HG02588 (cell line): ENCODE measurements around the gene SELENBP1.
A peak's percentile ranks its signal among the peaks of the same experiment; 100 is the strongest.

Experiments used
- ATAC-seq: cut with Tn5 transposase; IDR thresholded peaks from one replicate; pipeline ENCODE4 v1.9.1; 2021; ENCODE audit warnings: mild to moderate bottlenecking, moderate library complexity; ENCODE audit not compliant: unreplicated experiment

SELENBP1 gene

GRCh38 chr1:151346082-151346768, 26.3 kb downstream of the SELENBP1 start:
- no peak for ATAC-seq

GRCh38 chr1:151344291-151344690, 28.2 kb downstream of the SELENBP1 start:
- no peak for ATAC-seq

- no peak for ATAC-seq
Measured at GRCh38 chr1:151343587-151343986, 28.9 kb downstream of the SELENBP1 start.

- ATAC-seq = no peak
Measured at GRCh38 chr1:151342569-151342968, 29.9 kb downstream of the SELENBP1 start.

GRCh38 chr1:151342021-151342420, 30.5 kb downstream of the SELENBP1 start:
- ATAC-seq = no peak

- ATAC-seq = no peak
Measured at GRCh38 chr1:151340870-151341754, 31.4 kb downstream of the SELENBP1 start.

GRCh38 chr1:151336556-151336955, 35.9 kb downstream of the SELENBP1 start:
- no peak for ATAC-seq

- no peak for ATAC-seq
Measured at GRCh38 chr1:151334822-151335221, 37.7 kb downstream of the SELENBP1 start.

- peak; percentile 17 for ATAC-seq
Measured at GRCh38 chr1:151327903-151328674, 44.4 kb downstream of the SELENBP1 start.

GRCh38 chr1:151327223-151327902, 45.1 kb downstream of the SELENBP1 start, which contains the start of gene PI4KB:
PI4KB (minus strand) TSS chr1:151327416; CDS start chr1:151316481, 10,935 bp downstream.
- ATAC-seq = peak; percentile 72

- peak; percentile 51 for ATAC-seq
Measured at GRCh38 chr1:151326619-151327222, 45.8 kb downstream of the SELENBP1 start.

- ATAC-seq = no peak
Measured at GRCh38 chr1:151325646-151326429, 46.7 kb downstream of the SELENBP1 start.

GRCh38 chr1:151325231-151325630, 47.3 kb downstream of the SELENBP1 start:
- no peak for ATAC-seq

- no peak for ATAC-seq
Measured at GRCh38 chr1:151324390-151324930, 48.0 kb downstream of the SELENBP1 start.

- no peak for ATAC-seq
Measured at GRCh38 chr1:151318975-151319374, 53.5 kb downstream of the SELENBP1 start.

GRCh38 chr1:151315565-151316235, 56.8 kb downstream of the SELENBP1 start:
- ATAC-seq = no peak
